HepG2 (cell line): Measurements from ENCODE around the gene EPB41L5. TPM values are rescaled to one million over a fixed set of nuclear protein-coding genes. Genes with fewer than 3 reads are reported as not detected.

Experiments used
- BORCS8-MEF2B ChIP-seq: sonication (generic); formaldehyde crosslinking; IDR thresholded peaks from 2 replicates; pipeline ENCODE4 v1.8.0; 2022; ENCODE audit warnings: mild to moderate bottlenecking, missing genetic modification reagents
- CCDC6 ChIP-seq: sonication (generic); formaldehyde crosslinking; IDR thresholded peaks from 2 replicates; pipeline ENCODE4 v1.8.1; 2022; ENCODE audit warnings: mild to moderate bottlenecking, missing genetic modification reagents, moderate library complexity
- GABPA ChIP-seq, 2 experiments: IDR thresholded peaks; 2 replicates each; pipeline ENCODE4 v1.6.1; 2011 to 2016; ENCODE audit warnings: low read depth in 2 of 2, low read length in 1 of 2, missing biosample characterization in 1 of 2, missing genetic modification characterization in 1 of 2
- GTF3A ChIP-seq: sonication (generic); formaldehyde crosslinking; conservative IDR thresholded peaks from 2 replicates; pipeline ENCODE4 v1.4.0; 2020; ENCODE audit warnings: mild to moderate bottlenecking, missing genetic modification reagents
- GZF1 ChIP-seq: sonication (generic); formaldehyde crosslinking; IDR thresholded peaks from 2 replicates; pipeline ENCODE4 v1.5.1; 2020; ENCODE audit warnings: mild to moderate bottlenecking, missing genetic modification reagents
- HIVEP1 ChIP-seq: sonication (generic); formaldehyde crosslinking; IDR thresholded peaks from 2 replicates; pipeline ENCODE4 v1.4.0; 2020; ENCODE audit warnings: mild to moderate bottlenecking, missing genetic modification reagents
- HMGA1 ChIP-seq: sonication (generic); formaldehyde crosslinking; conservative IDR thresholded peaks from 2 replicates; pipeline ENCODE4 v1.4.0; 2020; ENCODE audit warnings: missing genetic modification reagents
- MAFK ChIP-seq, 2 experiments: IDR thresholded peaks in 1 of 2; conservative IDR thresholded peaks in 1 of 2; 2 replicates each; pipeline ENCODE4 v1.6.1; 2011; ENCODE audit warnings: improper control_type of control experiment in 2 of 2, low read length in 2 of 2
- MED1 ChIP-seq: sonication (generic); formaldehyde crosslinking; IDR thresholded peaks from 2 replicates; pipeline ENCODE4 v1.4.0; 2020; ENCODE audit warnings: missing genetic modification reagents
- NAIF1 ChIP-seq: sonication (generic); formaldehyde crosslinking; IDR thresholded peaks from 2 replicates; pipeline ENCODE4 v1.5.0; 2020; ENCODE audit warnings: mild to moderate bottlenecking, missing genetic modification reagents, borderline replicate concordance
- NR2F1 ChIP-seq, 2 experiments: fragments of 450-650 bp in 1 of 2; formaldehyde crosslinking in 1 of 2; IDR thresholded peaks; 2 replicates each; pipeline versions ENCODE4 v1.5.0 to v1.6.1; 2016 to 2020; ENCODE audit warnings: mild to moderate bottlenecking in 1 of 2, missing compliant biosample characterization in 1 of 2, missing genetic modification reagents in 1 of 2, moderate library complexity in 1 of 2
- PCBP1 ChIP-seq: fragments of 200-400 bp; formaldehyde crosslinking; IDR thresholded peaks from 2 replicates; pipeline ENCODE4 v1.6.1; 2017; ENCODE audit warnings: mild to moderate bottlenecking, low read depth, low read length, borderline replicate concordance
- POGZ ChIP-seq: sonication (generic); formaldehyde crosslinking; IDR thresholded peaks from 2 replicates; pipeline ENCODE4 v1.4.0; 2020; ENCODE audit warnings: mild to moderate bottlenecking, missing genetic modification reagents
- RAD21 ChIP-seq: fragments of 450-650 bp; formaldehyde crosslinking; IDR thresholded peaks from 2 replicates; pipeline ENCODE4 v1.5.0; 2020; ENCODE audit warnings: mild to moderate bottlenecking
- REXO4 ChIP-seq: sonication (generic); formaldehyde crosslinking; IDR thresholded peaks from 2 replicates; pipeline ENCODE4 v1.8.0; 2022; ENCODE audit warnings: missing genetic modification reagents, mild to moderate bottlenecking, borderline replicate concordance
- SNAI1 ChIP-seq: sonication (generic); formaldehyde crosslinking; IDR thresholded peaks from 2 replicates; pipeline ENCODE4 v1.5.0; 2020; ENCODE audit warnings: mild to moderate bottlenecking, missing genetic modification reagents, borderline replicate concordance
- TEAD2 ChIP-seq: sonication (generic); formaldehyde crosslinking; IDR thresholded peaks from 2 replicates; pipeline ENCODE4 v1.9.0; 2021; ENCODE audit warnings: missing genetic modification reagents
- XRCC5 ChIP-seq: fragments of 200-400 bp; formaldehyde crosslinking; optimal IDR thresholded peaks from 2 replicates; pipeline ENCODE3; 2017; ENCODE audit warnings: mild to moderate bottlenecking, low read length
- ZMAT3 ChIP-seq: sonication (generic); formaldehyde crosslinking; conservative IDR thresholded peaks from 2 replicates; pipeline ENCODE4 v1.7.0; 2021; ENCODE audit warnings: missing genetic modification reagents
- ZNF326 ChIP-seq: sonication (generic); formaldehyde crosslinking; IDR thresholded peaks from 2 replicates; pipeline ENCODE4 v1.4.0; 2020; ENCODE audit warnings: missing genetic modification reagents, borderline replicate concordance
- ZNF431 ChIP-seq: sonication (generic); formaldehyde crosslinking; IDR thresholded peaks from 2 replicates; pipeline ENCODE4 v1.9.0; 2022; ENCODE audit warnings: missing genetic modification reagents, low read depth, mild to moderate bottlenecking, borderline replicate concordance
- ZNF570 ChIP-seq: sonication (generic); formaldehyde crosslinking; IDR thresholded peaks from 2 replicates; pipeline ENCODE4 v1.4.0; 2020; ENCODE audit warnings: mild to moderate bottlenecking, missing genetic modification reagents, borderline replicate concordance
- ZNF644 ChIP-seq: IDR thresholded peaks from 2 replicates; pipeline ENCODE4 v1.6.1; 2016; ENCODE audit warnings: low read depth
- ZNF768 ChIP-seq: sonication (generic); formaldehyde crosslinking; IDR thresholded peaks from 2 replicates; pipeline ENCODE4 v1.4.0; 2020; ENCODE audit warnings: missing genetic modification reagents
- ZNF780A ChIP-seq: sonication (generic); formaldehyde crosslinking; IDR thresholded peaks from 2 replicates; pipeline ENCODE4 v1.8.0; 2022; ENCODE audit warnings: mild to moderate bottlenecking, missing genetic modification reagents, moderate library complexity
- polyA plus RNA-seq, 8 experiments: library from polyadenylated mRNA; depleted of rRNA in 3 of 8; stranded (reverse) in 7 of 8; unstranded in 1 of 8; fragments of >200 nt; fragmentation: Illumina TruSeq in 4 of 8; extraction: Trizol in 4 of 8; gene quantifications; 2 replicates each; pipeline versions ENCODE4 v1.2.1 to v1.2.3, GENCODE V29; 2011 to 2016; ENCODE audit warnings: low read depth in 4 of 8, missing spikeins in 1 of 8, mixed read lengths in 1 of 8; ENCODE audit not compliant: insufficient read depth in 1 of 8
- total RNA-seq, 5 experiments: library from RNA; depleted of rRNA; stranded (reverse); fragments of >200 nt; fragmentation: Illumina TruSeq; extraction: Trizol; gene quantifications; 2 replicates each; pipeline ENCODE4 v1.2.3, GENCODE V29; 2016; ENCODE audit warnings: low read depth in 1 of 5
- TF ChIP-seq, protein P1 (sequence below): sonication (generic); formaldehyde crosslinking; IDR thresholded peaks from 2 replicates; pipeline ENCODE4 v1.8.1; 2023; ENCODE audit warnings: missing genetic modification reagents, inconsistent platforms, borderline replicate concordance
- TF ChIP-seq, protein P2 (sequence below): sonication (generic); formaldehyde crosslinking; IDR thresholded peaks from 2 replicates; pipeline ENCODE4 v1.4.0; 2020; ENCODE audit warnings: missing genetic modification reagents

Gene EPB41L5
- total and polyA plus RNA-seq, 2 of the 13 experiments (the other 11 are each of a cell fraction or from before 2014, with no cell fraction given): 40.5 to 47.5 TPM

DNA sequence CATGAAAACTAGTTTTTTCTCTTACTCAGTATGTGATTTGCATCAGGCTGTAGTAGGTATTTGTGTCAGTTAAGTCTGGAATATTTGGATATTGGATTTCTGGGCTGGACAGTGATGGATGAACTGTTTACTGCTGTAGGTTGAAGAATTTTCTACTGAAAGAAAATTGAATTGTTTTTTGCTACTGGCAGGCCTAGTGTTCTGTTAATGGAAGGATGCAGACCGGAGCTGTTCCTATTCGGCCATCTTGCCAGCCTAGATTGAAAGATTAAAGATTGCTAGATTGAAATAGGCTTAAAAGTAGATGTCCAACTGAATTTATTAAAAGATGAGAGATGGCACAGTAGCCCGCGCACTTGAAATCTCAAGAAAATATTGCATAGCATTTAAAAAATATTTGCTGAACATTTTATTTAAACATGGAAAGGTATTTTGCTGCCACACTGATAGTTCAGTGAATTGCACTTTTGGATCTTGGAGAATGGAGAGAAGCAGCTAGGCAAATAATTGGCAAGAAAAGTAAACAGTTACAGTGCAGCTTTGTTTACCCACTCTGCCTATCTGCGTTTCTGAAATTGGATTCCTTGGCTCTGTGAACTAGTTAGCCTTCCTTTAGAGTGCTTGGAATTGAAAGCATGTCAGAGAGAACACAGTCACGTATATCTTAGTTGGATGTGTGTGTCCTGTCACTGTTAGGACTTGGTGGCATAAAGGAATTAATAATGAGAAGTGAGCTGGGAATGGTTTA is 54.1 kb downstream of the EPB41L5 start (continued):
- no peak for TF ChIP-seq ZNF431 (CRISPR knock-in tag)
- no peak for TF ChIP-seq SNAI1 (CRISPR knock-in tag)
- no peak for TF ChIP-seq BORCS8-MEF2B
- peak; percentile 39; the same call in 1 of the 2 replicates for TF ChIP-seq CCDC6
- TF ChIP-seq MED1: peak; percentile 90
- peak; percentile 94 for TF ChIP-seq ZNF644 (CRISPR knock-in tag)
- TF ChIP-seq HMGA1: no peak
- TF ChIP-seq NR2F1 (CRISPR knock-in tag; IDR thresholded peaks at IDR 0.05): peak in 1 of 2 experiments; percentile 24; a peak in 1 of 4 replicates
- TF ChIP-seq POGZ: peak; percentile 96
- peak; percentile 58 for TF ChIP-seq XRCC5
- TF ChIP-seq PCBP1: no peak
- no peak for TF ChIP-seq NAIF1 (CRISPR knock-in tag)
- TF ChIP-seq REXO4: no peak
- TF ChIP-seq GTF3A (CRISPR knock-in tag): no peak
- TF ChIP-seq GZF1 (CRISPR knock-in tag): no peak
- TF ChIP-seq, protein P1, sequence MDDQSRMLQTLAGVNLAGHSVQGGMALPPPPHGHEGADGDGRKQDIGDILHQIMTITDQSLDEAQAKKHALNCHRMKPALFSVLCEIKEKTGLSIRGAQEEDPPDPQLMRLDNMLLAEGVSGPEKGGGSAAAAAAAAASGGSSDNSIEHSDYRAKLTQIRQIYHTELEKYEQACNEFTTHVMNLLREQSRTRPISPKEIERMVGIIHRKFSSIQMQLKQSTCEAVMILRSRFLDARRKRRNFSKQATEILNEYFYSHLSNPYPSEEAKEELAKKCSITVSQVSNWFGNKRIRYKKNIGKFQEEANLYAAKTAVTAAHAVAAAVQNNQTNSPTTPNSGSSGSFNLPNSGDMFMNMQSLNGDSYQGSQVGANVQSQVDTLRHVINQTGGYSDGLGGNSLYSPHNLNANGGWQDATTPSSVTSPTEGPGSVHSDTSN: no peak
- TF ChIP-seq, protein P2, sequence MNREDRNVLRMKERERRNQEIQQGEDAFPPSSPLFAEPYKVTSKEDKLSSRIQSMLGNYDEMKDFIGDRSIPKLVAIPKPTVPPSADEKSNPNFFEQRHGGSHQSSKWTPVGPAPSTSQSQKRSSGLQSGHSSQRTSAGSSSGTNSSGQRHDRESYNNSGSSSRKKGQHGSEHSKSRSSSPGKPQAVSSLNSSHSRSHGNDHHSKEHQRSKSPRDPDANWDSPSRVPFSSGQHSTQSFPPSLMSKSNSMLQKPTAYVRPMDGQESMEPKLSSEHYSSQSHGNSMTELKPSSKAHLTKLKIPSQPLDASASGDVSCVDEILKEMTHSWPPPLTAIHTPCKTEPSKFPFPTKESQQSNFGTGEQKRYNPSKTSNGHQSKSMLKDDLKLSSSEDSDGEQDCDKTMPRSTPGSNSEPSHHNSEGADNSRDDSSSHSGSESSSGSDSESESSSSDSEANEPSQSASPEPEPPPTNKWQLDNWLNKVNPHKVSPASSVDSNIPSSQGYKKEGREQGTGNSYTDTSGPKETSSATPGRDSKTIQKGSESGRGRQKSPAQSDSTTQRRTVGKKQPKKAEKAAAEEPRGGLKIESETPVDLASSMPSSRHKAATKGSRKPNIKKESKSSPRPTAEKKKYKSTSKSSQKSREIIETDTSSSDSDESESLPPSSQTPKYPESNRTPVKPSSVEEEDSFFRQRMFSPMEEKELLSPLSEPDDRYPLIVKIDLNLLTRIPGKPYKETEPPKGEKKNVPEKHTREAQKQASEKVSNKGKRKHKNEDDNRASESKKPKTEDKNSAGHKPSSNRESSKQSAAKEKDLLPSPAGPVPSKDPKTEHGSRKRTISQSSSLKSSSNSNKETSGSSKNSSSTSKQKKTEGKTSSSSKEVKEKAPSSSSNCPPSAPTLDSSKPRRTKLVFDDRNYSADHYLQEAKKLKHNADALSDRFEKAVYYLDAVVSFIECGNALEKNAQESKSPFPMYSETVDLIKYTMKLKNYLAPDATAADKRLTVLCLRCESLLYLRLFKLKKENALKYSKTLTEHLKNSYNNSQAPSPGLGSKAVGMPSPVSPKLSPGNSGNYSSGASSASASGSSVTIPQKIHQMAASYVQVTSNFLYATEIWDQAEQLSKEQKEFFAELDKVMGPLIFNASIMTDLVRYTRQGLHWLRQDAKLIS (CRISPR knock-in tag): no peak
- no peak for TF ChIP-seq TEAD2 (CRISPR knock-in tag)
- no peak for TF ChIP-seq ZNF326 (CRISPR knock-in tag)
- no peak for TF ChIP-seq GABPA (IDR thresholded peaks at IDR 0.05; ENCODE audit: low read depth, low read length)
- TF ChIP-seq GABPA (CRISPR knock-in tag; IDR thresholded peaks at IDR 0.05; ENCODE audit: low read depth): no peak; the same call in 1 of the 2 replicates
- peak in 1 of 2 experiments; percentile 29; a peak in 1 of 4 replicates for TF ChIP-seq MAFK (conservative IDR thresholded peaks at IDR 0.05 in 1 of 2, IDR thresholded peaks at IDR 0.05 in 1 of 2; ENCODE audit: low read length in 2 of 2)
- TF ChIP-seq ZNF768 (CRISPR knock-in tag): no peak
- no peak for TF ChIP-seq ZMAT3
- TF ChIP-seq ZNF780A (CRISPR knock-in tag): no peak
- no peak for TF ChIP-seq ZNF570
- TF ChIP-seq HIVEP1 (CRISPR knock-in tag): no peak
- TF ChIP-seq RAD21 (CRISPR knock-in tag): 0 out of 2 replicates have a peak, but pooled peaks have one; percentile 16
